GM12878 (cell line): ENCODE measurements around the gene TKT. TPM values are rescaled to one million over a fixed set of nuclear protein-coding genes. Genes with fewer than 3 reads are reported as not detected.
A peak's percentile ranks its signal among the peaks of the same experiment; 100 is the strongest.

Experiments
- ATAC-seq: fragments of 200-7000 bp; cut with Tn5 transposase; 3 replicates; pipeline ENCODE4 v1.9.1; 2020; ENCODE audit warnings: mild to moderate bottlenecking, moderate library complexity
- BruUV-seq: library from RNA; stranded (reverse); fragments of 400-500 nt; replicated peaks from 2 replicates; lab custom pipeline; 2021; lab: Mats Ljungman, UMichigan
- CTCF ChIA-PET: fragments of 300-600 bp; sonication (Branson Sonifier 250); formaldehyde crosslinking; extraction: SDS; loops from one replicate; lab custom pipeline; 2021; ENCODE audit warnings: inconsistent platforms; lab: Yijun Ruan, JAX
- POLR2A ChIA-PET: fragments of 350-600 bp; formaldehyde crosslinking; extraction: SDS; loops from one replicate; lab custom pipeline; 2021; ENCODE audit warnings: inconsistent platforms; lab: Charles Lee
- RAD21 ChIA-PET: fragments of 300-600 bp; sonication (Branson Sonifier 250); formaldehyde crosslinking; loops from one replicate; lab custom pipeline; 2023; ENCODE audit warnings: antibody characterized with exemption; ENCODE audit not compliant: unreplicated experiment; lab: Charles Lee
- SMC1A ChIA-PET: fragments of 300-600 bp; sonication (Branson Sonifier 250); formaldehyde crosslinking; loops from one replicate; lab custom pipeline; 2023; ENCODE audit not compliant: unreplicated experiment, uncharacterized antibody; lab: Charles Lee
- DNase-seq: peaks from one replicate; pipeline ENCODE4 v3.0.0-alpha.2; 2011; ENCODE audit warnings: low read depth, low spot score
- FAIRE-seq: peaks from 3 replicates; lab custom pipeline; 2011; peaks lifted over from hg19 to GRCh38; lab: Jason Lieb, UNC
- H2AFZ ChIP-seq: 2 replicates; pipeline ENCODE4 v1.6.0; 2011; ENCODE audit warnings: low read depth, low read length, control low read depth; ENCODE audit not compliant: control insufficient read depth
- H3K27ac ChIP-seq: 2 replicates; pipeline ENCODE4 v1.5.1; 2011; ENCODE audit warnings: control low read depth; ENCODE audit not compliant: control insufficient read depth, insufficient read depth
- H3K27me3 ChIP-seq, 2 experiments: replicated peaks in 1 of 2; 2 replicates each; pipeline versions ENCODE4 v1.6.0 to v1.6.1; 2011; ENCODE audit warnings: low read length in 1 of 2; ENCODE audit not compliant: control insufficient read depth in 2 of 2, insufficient read depth in 2 of 2
- H3K36me3 ChIP-seq, 2 experiments: 2 replicates each; pipeline ENCODE4 v1.5.1; 2011; ENCODE audit warnings: low read length in 1 of 2; ENCODE audit not compliant: control insufficient read depth in 2 of 2, insufficient read depth in 2 of 2
- H3K4me1 ChIP-seq: 2 replicates; pipeline ENCODE4 v1.6.1; 2011; ENCODE audit warnings: mild to moderate bottlenecking, low read length, moderate library complexity, mixed read lengths; ENCODE audit not compliant: control insufficient read depth, insufficient read depth
- H3K4me2 ChIP-seq: 2 replicates; pipeline ENCODE4 v1.6.0; 2011; ENCODE audit warnings: control low read depth; ENCODE audit not compliant: control insufficient read depth, insufficient read depth
- H3K4me3 ChIP-seq: fragments of 200-600 bp; sonication (generic); 2 replicates; pipeline ENCODE4 v1.5.1; 2016
- H3K79me2 ChIP-seq: 2 replicates; pipeline ENCODE4 v1.6.0; 2011; ENCODE audit warnings: low read length; ENCODE audit not compliant: control insufficient read depth, insufficient read depth
- H3K9ac ChIP-seq: 2 replicates; pipeline ENCODE4 v1.8.0; 2011; ENCODE audit warnings: low read length, control low read depth, mixed read lengths; ENCODE audit not compliant: control insufficient read depth, insufficient read depth
- H3K9me3 ChIP-seq: replicated peaks from 3 replicates; pipeline ENCODE4 v1.5.1; 2011; ENCODE audit warnings: mild to moderate bottlenecking, low read length; ENCODE audit not compliant: control insufficient read depth, insufficient read depth
- H4K20me1 ChIP-seq: 2 replicates; pipeline ENCODE4 v1.6.0; 2011; ENCODE audit not compliant: control insufficient read depth, insufficient read depth
- BRCA1 ChIP-seq: IDR thresholded peaks from 2 replicates; pipeline ENCODE4 v1.6.1; 2011; ENCODE audit warnings: low read depth, low read length, improper control_type of control experiment
- CBX3 ChIP-seq: fragments of 200-600 bp; sonication (generic); IDR thresholded peaks from 2 replicates; pipeline ENCODE4 v1.6.1; 2016; ENCODE audit warnings: low read depth, borderline replicate concordance
- CREM ChIP-seq: IDR thresholded peaks from 2 replicates; pipeline ENCODE4 v1.6.1; 2014; ENCODE audit warnings: antibody characterized with exemption, low read depth
- HDAC6 ChIP-seq: fragments of 200-600 bp; sonication (generic); IDR thresholded peaks from one replicate; pipeline ENCODE4 v1.8.0; 2017; ENCODE audit warnings: antibody characterized with exemption; ENCODE audit not compliant: unreplicated experiment
- KDM1A ChIP-seq: fragments of 200-600 bp; sonication (generic); IDR thresholded peaks from 2 replicates; pipeline ENCODE4 v1.6.1; 2016; ENCODE audit warnings: borderline replicate concordance
- LARP7 ChIP-seq: fragments of 450-650 bp; IDR thresholded peaks from 2 replicates; pipeline ENCODE4 v1.6.1; 2017; ENCODE audit warnings: mild to moderate bottlenecking
- POLR2A ChIP-seq: IDR thresholded peaks from 2 replicates; pipeline ENCODE4 v1.6.1; 2011; ENCODE audit warnings: low read depth, mild to moderate bottlenecking, low read length
- RB1 ChIP-seq: fragments of 450-650 bp; formaldehyde crosslinking; IDR thresholded peaks from 2 replicates; pipeline ENCODE4 v1.6.1; 2017; ENCODE audit warnings: mild to moderate bottlenecking, borderline replicate concordance
- TCF3 ChIP-seq: IDR thresholded peaks from 2 replicates; pipeline ENCODE4 v1.6.1; 2012; ENCODE audit warnings: low read depth, mild to moderate bottlenecking, low read length, borderline replicate concordance; ENCODE audit not compliant: insufficient read depth
- ZNF592 ChIP-seq: fragments of 450-650 bp; IDR thresholded peaks from 2 replicates; pipeline ENCODE4 v1.6.1; 2017; ENCODE audit warnings: mild to moderate bottlenecking, moderate library complexity
- WGBS: methylation state at CpG from one replicate; pipeline ENCODE4 v1.1.6; 2016; ENCODE audit warnings: low lambda C conversion rate; ENCODE audit not compliant: insufficient replicate concordance, insufficient coverage; ENCODE audit errors: missing lambda C conversion rate; 5-methylcytosine and 5-hydroxymethylcytosine counted together
- in situ Hi-C: fragments of 300-500 bp; cut with MboI; formaldehyde crosslinking; loops from 9 replicates; pipeline ENCODE4 v1.14.3; 2018; ENCODE audit warnings: mixed read lengths
- intact Hi-C: fragments of 100-400 bp; cut with micrococcal nuclease; formaldehyde crosslinking; loops from one replicate; pipeline ENCODE4 v1.14.2; 2022; ENCODE audit not compliant: unreplicated experiment
- polyA plus RNA-seq, 11 experiments: library from polyadenylated mRNA; depleted of rRNA in 4 of 11; unstranded in 6 of 11; stranded (reverse) in 5 of 11; fragments of >200 nt; fragmentation: Nextera tagmentation in 4 of 11; fragmentation: Illumina TruSeq in 1 of 11; extraction: Ambion mirVana in 4 of 11; extraction: Trizol in 1 of 11; gene quantifications; 1 replicate in 1 of 11; 2 replicates in 10 of 11; pipeline versions ENCODE4 v1.2.1 to v1.2.3, GENCODE V29; 2011 to 2016; ENCODE audit warnings: inconsistent platforms in 2 of 11, missing spikeins in 2 of 11, low read depth in 1 of 11
- total RNA-seq, 4 experiments: library from RNA; depleted of rRNA in 3 of 4; stranded (reverse); fragments of >200 nt in 3 of 4; fragmentation: Illumina TruSeq in 1 of 4; extraction: Trizol in 1 of 4; gene quantifications; 2 replicates each; pipeline versions ENCODE4 v1.2.1 to v1.2.3, GENCODE V29; 2013 to 2021
- TF ChIP-seq, protein P1 (sequence below): fragments of 450-650 bp; IDR thresholded peaks from 2 replicates; pipeline ENCODE4 v1.6.1; 2017; ENCODE audit warnings: low read depth, mild to moderate bottlenecking, moderate library complexity

The TKT gene
- total and polyA plus RNA-seq, 10 of the 15 experiments (the other 5 are each of a cell fraction or from before 2014, with no cell fraction given) = 56.4 to 385 (median 143) TPM

GRCh38 chr3:53226841-53227407, 28.9 kb downstream of the TKT start:
- WGBS = 94% methylated on average over 15 of the region's 17 CpGs
- in situ Hi-C loops (no loop called here), intact Hi-C loops (no loop called here)
- Histone ChIP-seq H3K4me1 (no peaks in the 10 kb centered on the region), H3K4me3 (no peak overlapping the region), H2AFZ (no peak overlapping the region), H3K79me2 (no peaks in the 10 kb centered on the region), H3K36me3 (peaks cover 41 to 66% of the 10 kb centered on the region in 2 experiments; a peak in 3 of 4 replicates), H3K27ac (no peak overlapping the region), H3K9me3 (no peaks in the 10 kb centered on the region), H3K9ac (no peak overlapping the region), H3K4me2 (no peak overlapping the region), H3K27me3 (no peaks in the 10 kb centered on the region), H4K20me1 (no peaks in the 10 kb centered on the region; the same call in 1 of the 2 replicates)
- DNase-seq = no peak
- ChIA-PET POLR2A (interaction anchor here (0.5 kb wide), 1 partner anchor 21 kb away, joined by 3 read pairs; no protein-coding TSS in a partner anchor), RAD21 (no interaction called here), CTCF (no interaction called here), SMC1A (no interaction called here)
- no TSS peak for BruUV-seq
- FAIRE-seq = no peak
- TF ChIP-seq POLR2A (0 out of 2 replicates have a peak, but pooled peaks have one; percentile 29), CBX3 (no peak)
- no peak for ATAC-seq

- no peak overlapping the region for H3K4me3 ChIP-seq
- no peak for FAIRE-seq
- H4K20me1 ChIP-seq = no peaks in the 10 kb centered on the region; the same call in 1 of the 2 replicates
- DNase-seq = no peak
- no peak overlapping the region for H3K4me2 ChIP-seq
- ChIA-PET POLR2A (interaction anchor here (0.5 kb wide), 1 partner anchor 20 kb away, joined by 3 read pairs; no protein-coding TSS in a partner anchor), SMC1A (interaction anchor here (1.4 kb wide), 1 partner anchor 8 kb away, joined by 3 read pairs; no protein-coding TSS in a partner anchor), RAD21 (no interaction called here), CTCF (no interaction called here)
- intact Hi-C loops = no loop called here
- H3K9me3 ChIP-seq = no peaks in the 10 kb centered on the region
- no peak overlapping the region for H3K9ac ChIP-seq
- no peaks in the 10 kb centered on the region for H3K4me1 ChIP-seq
- in situ Hi-C loops = no loop called here
- WGBS = 70% methylated on average over 12 of the region's 12 CpGs
- ATAC-seq = no peak
- H3K27ac ChIP-seq = no peak overlapping the region
- BruUV-seq = no TSS peak
- H2AFZ ChIP-seq = no peak overlapping the region
- H3K36me3 ChIP-seq = peaks cover 41 to 60% of the 10 kb centered on the region in 2 experiments; a peak in 3 of 4 replicates
- H3K79me2 ChIP-seq = no peaks in the 10 kb centered on the region
- H3K27me3 ChIP-seq = no peaks in the 10 kb centered on the region
- no peak for TF ChIP-seq ZNF592
- no peak for TF ChIP-seq BRCA1
- TF ChIP-seq LARP7 = no peak
- TF ChIP-seq, protein P1, sequence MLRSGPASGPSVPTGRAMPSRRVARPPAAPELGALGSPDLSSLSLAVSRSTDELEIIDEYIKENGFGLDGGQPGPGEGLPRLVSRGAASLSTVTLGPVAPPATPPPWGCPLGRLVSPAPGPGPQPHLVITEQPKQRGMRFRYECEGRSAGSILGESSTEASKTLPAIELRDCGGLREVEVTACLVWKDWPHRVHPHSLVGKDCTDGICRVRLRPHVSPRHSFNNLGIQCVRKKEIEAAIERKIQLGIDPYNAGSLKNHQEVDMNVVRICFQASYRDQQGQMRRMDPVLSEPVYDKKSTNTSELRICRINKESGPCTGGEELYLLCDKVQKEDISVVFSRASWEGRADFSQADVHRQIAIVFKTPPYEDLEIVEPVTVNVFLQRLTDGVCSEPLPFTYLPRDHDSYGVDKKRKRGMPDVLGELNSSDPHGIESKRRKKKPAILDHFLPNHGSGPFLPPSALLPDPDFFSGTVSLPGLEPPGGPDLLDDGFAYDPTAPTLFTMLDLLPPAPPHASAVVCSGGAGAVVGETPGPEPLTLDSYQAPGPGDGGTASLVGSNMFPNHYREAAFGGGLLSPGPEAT = no peak
- TF ChIP-seq HDAC6 = no peak
- TF ChIP-seq RB1 = no peak
- TF ChIP-seq TCF3 = no peak
- no peak for TF ChIP-seq CREM
- TF ChIP-seq KDM1A = no peak
These were observed 29.5 kb downstream of the TKT start for GRCh38 chr3:53226142-53226840.
